ENCODE results near the gene MYH7B. TPM values are rescaled to one million over a fixed set of nuclear protein-coding genes. Genes with fewer than 3 reads are reported as not detected.

The MYH7B gene
- total and polyA plus RNA-seq, 4 donors, result 0.21 to 0.89 (median 0.59) TPM

- Histone ChIP-seq H3K9me3 (ENCODE audit: control insufficient read depth in 4 of 4, insufficient read depth in 3 of 4, low read length in 3 of 4) (no peaks in the 10 kb centered on the region), H3K27ac (ENCODE audit: low read depth in 1 of 2, low read length in 1 of 2) (peak overlapping the region; percentile 79 to 85), H3K36me3 (ENCODE audit: control insufficient read depth in 4 of 4, insufficient read depth in 4 of 4, low read length in 4 of 4) (peaks cover 0 to 5% (median 0%) of the 10 kb centered on the region in 4 donors), H3K4me3 (peak overlapping the region; percentile 49), H3K4me1 (ENCODE audit: control insufficient read depth in 5 of 5, insufficient read depth in 5 of 5, low read length in 5 of 5) (peaks cover 0 to 10% (median 2%) of the 10 kb centered on the region in 5 donors), H3K9ac (ENCODE audit: insufficient read depth in 1 of 2, low read length in 2 of 2) (peak overlapping the region; percentile 42 to 74), H3K27me3 (ENCODE audit: control insufficient read depth in 3 of 3, insufficient read depth in 3 of 3, low read length in 2 of 3) (no peaks in the 10 kb centered on the region)
- ATAC-seq (ENCODE audit: insufficient read depth, low FRiP score) (no peak), DNase-seq (no peak)
- TF ChIP-seq CTCF (IDR thresholded peaks at IDR 0.05; ENCODE audit: control extremely low read depth, extremely low read depth), result no peak
- WGBS, 2 donors, result 16 to 23% methylated on average over 6 of the region's 6 CpGs
Observed at GRCh38 chr20:34956041-34956458, 382 bp downstream of the MYH7B start.

GRCh38 chr20:34956751-34957472 lies 1.2 kb downstream of the MYH7B start:
- H3K9ac ChIP-seq (ENCODE audit: insufficient read depth in 1 of 2, low read length in 2 of 2), result no peak overlapping the region
- H3K36me3 ChIP-seq (ENCODE audit: control insufficient read depth in 4 of 4, insufficient read depth in 4 of 4, low read length in 4 of 4), result no peaks in the 10 kb centered on the region
- H3K27ac ChIP-seq (ENCODE audit: low read depth in 1 of 2, low read length in 1 of 2), result no peak overlapping the region
- 88 to 94% methylated on average over 21 of the region's 21 CpGs for WGBS, 2 donors
- no peak overlapping the region for H3K4me3 ChIP-seq
- TF ChIP-seq CTCF (IDR thresholded peaks at IDR 0.05; ENCODE audit: control extremely low read depth, extremely low read depth), result no peak
- no peaks in the 10 kb centered on the region for H3K27me3 ChIP-seq (ENCODE audit: control insufficient read depth in 3 of 3, insufficient read depth in 3 of 3, low read length in 2 of 3)
- H3K9me3 ChIP-seq (ENCODE audit: control insufficient read depth in 4 of 4, insufficient read depth in 3 of 4, low read length in 3 of 4), result no peaks in the 10 kb centered on the region
- peaks cover 0 to 10% (median 2%) of the 10 kb centered on the region in 5 donors for H3K4me1 ChIP-seq (ENCODE audit: control insufficient read depth in 5 of 5, insufficient read depth in 5 of 5, low read length in 5 of 5)
- no peak for ATAC-seq (ENCODE audit: insufficient read depth, low FRiP score)
- DNase-seq, result no peak

- DNase-seq, result no peak
- no peak for TF ChIP-seq CTCF (IDR thresholded peaks at IDR 0.05; ENCODE audit: control extremely low read depth, extremely low read depth)
- Histone ChIP-seq H3K27ac (ENCODE audit: low read depth in 1 of 2, low read length in 1 of 2) (no peak overlapping the region), H3K36me3 (ENCODE audit: control insufficient read depth in 4 of 4, insufficient read depth in 4 of 4, low read length in 4 of 4) (no peaks in the 10 kb centered on the region), H3K4me1 (ENCODE audit: control insufficient read depth in 5 of 5, insufficient read depth in 5 of 5, low read length in 5 of 5) (peaks cover 0 to 9% (median 0%) of the 10 kb centered on the region in 5 donors), H3K4me3 (no peak overlapping the region), H3K9me3 (ENCODE audit: control insufficient read depth in 4 of 4, insufficient read depth in 3 of 4, low read length in 3 of 4) (no peaks in the 10 kb centered on the region), H3K27me3 (ENCODE audit: control insufficient read depth in 3 of 3, insufficient read depth in 3 of 3, low read length in 2 of 3) (no peaks in the 10 kb centered on the region), H3K9ac (ENCODE audit: insufficient read depth in 1 of 2, low read length in 2 of 2) (no peak overlapping the region)
- no peak for ATAC-seq (ENCODE audit: insufficient read depth, low FRiP score)
- WGBS, 2 donors, result 92 to 97% methylated on average over 5 of the region's 5 CpGs
Observed at GRCh38 chr20:34964486-34964885, 8.8 kb downstream of the MYH7B start.
